Astrocyte (in vitro differentiated cells and primary cell): ENCODE data around the gene CLASP1.

Experiments
- EZH2 ChIP-seq: IDR thresholded peaks from 2 replicates; pipeline ENCODE4 v1.6.1; 2012; ENCODE audit warnings: mild to moderate bottlenecking, low read length, inconsistent platforms; ENCODE audit not compliant: insufficient read depth
- TF ChIP-seq, protein P1 (sequence below): IDR thresholded peaks from 2 replicates; pipeline ENCODE4 v1.5.1; 2011; ENCODE audit warnings: low read depth, mild to moderate bottlenecking, inconsistent platforms, low read length, moderate library complexity; ENCODE audit not compliant: insufficient read depth

GRCh38 chr2:121513597-121514333 is 135.5 kb downstream of the CLASP1 start:
- TF ChIP-seq, protein P1, sequence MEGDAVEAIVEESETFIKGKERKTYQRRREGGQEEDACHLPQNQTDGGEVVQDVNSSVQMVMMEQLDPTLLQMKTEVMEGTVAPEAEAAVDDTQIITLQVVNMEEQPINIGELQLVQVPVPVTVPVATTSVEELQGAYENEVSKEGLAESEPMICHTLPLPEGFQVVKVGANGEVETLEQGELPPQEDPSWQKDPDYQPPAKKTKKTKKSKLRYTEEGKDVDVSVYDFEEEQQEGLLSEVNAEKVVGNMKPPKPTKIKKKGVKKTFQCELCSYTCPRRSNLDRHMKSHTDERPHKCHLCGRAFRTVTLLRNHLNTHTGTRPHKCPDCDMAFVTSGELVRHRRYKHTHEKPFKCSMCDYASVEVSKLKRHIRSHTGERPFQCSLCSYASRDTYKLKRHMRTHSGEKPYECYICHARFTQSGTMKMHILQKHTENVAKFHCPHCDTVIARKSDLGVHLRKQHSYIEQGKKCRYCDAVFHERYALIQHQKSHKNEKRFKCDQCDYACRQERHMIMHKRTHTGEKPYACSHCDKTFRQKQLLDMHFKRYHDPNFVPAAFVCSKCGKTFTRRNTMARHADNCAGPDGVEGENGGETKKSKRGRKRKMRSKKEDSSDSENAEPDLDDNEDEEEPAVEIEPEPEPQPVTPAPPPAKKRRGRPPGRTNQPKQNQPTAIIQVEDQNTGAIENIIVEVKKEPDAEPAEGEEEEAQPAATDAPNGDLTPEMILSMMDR = no peak
- TF ChIP-seq EZH2 = no peak
